SK-N-SH (cell line): ENCODE data around the gene RAPGEF6.

ENCODE experiments used
- EP300 ChIP-seq, 2 experiments: IDR thresholded peaks; 2 replicates each; pipeline versions ENCODE4 v1.4.0 to v1.6.1; 2012; ENCODE audit warnings: borderline replicate concordance in 1 of 2, low read depth in 1 of 2, low read length in 1 of 2
- FOSL2 ChIP-seq: IDR thresholded peaks from 2 replicates; pipeline ENCODE4 v1.4.0; 2012; ENCODE audit warnings: low read depth, mild to moderate bottlenecking, moderate library complexity, borderline replicate concordance
- JUND ChIP-seq: IDR thresholded peaks from 2 replicates; pipeline ENCODE4 v1.4.0; 2012
- SMC3 ChIP-seq: IDR thresholded peaks from 2 replicates; pipeline ENCODE4 v1.6.1; 2012; ENCODE audit warnings: low read depth, low read length, improper control_type of control experiment
- TCF12 ChIP-seq: IDR thresholded peaks from 2 replicates; pipeline ENCODE4 v1.4.0; 2012
- TF ChIP-seq, protein P1 (sequence below): fragments of 200-600 bp; sonication (generic); IDR thresholded peaks from 2 replicates; pipeline ENCODE4 v1.6.1; 2017; ENCODE audit warnings: antibody characterized with exemption, mild to moderate bottlenecking, moderate library complexity
- TF ChIP-seq, protein P2 (sequence below): IDR thresholded peaks from 2 replicates; pipeline ENCODE4; 2012

DNA sequence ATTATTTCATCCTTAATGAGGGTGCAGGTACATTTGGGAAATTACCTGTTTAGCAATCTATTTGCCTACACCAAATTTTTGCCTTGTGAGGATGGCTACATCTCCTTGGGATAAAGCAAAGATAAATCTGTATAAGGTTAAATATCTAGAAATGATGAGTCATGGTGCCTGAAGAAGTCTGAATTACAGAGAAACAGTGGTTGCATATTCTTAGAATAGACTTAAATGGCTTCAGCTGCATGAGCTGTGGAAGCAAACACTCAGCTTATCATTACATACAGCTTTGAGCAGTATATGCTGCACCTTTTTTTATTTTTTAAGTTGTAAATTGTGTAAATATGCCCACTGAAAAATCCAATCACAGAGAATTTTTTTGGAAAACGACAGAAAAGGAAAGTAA, 153.5 kb downstream of the RAPGEF6 start:
- TF ChIP-seq TCF12 (no peak; the same call in 1 of the 2 replicates), EP300 (IDR thresholded peaks at IDR 0.05; ENCODE audit: borderline replicate concordance in 1 of 2, low read depth in 1 of 2, low read length in 1 of 2) (no peak), JUND (no peak), FOSL2 (no peak), SMC3 (no peak)
- TF ChIP-seq, protein P1, sequence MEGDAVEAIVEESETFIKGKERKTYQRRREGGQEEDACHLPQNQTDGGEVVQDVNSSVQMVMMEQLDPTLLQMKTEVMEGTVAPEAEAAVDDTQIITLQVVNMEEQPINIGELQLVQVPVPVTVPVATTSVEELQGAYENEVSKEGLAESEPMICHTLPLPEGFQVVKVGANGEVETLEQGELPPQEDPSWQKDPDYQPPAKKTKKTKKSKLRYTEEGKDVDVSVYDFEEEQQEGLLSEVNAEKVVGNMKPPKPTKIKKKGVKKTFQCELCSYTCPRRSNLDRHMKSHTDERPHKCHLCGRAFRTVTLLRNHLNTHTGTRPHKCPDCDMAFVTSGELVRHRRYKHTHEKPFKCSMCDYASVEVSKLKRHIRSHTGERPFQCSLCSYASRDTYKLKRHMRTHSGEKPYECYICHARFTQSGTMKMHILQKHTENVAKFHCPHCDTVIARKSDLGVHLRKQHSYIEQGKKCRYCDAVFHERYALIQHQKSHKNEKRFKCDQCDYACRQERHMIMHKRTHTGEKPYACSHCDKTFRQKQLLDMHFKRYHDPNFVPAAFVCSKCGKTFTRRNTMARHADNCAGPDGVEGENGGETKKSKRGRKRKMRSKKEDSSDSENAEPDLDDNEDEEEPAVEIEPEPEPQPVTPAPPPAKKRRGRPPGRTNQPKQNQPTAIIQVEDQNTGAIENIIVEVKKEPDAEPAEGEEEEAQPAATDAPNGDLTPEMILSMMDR: no peak
- TF ChIP-seq, protein P2, sequence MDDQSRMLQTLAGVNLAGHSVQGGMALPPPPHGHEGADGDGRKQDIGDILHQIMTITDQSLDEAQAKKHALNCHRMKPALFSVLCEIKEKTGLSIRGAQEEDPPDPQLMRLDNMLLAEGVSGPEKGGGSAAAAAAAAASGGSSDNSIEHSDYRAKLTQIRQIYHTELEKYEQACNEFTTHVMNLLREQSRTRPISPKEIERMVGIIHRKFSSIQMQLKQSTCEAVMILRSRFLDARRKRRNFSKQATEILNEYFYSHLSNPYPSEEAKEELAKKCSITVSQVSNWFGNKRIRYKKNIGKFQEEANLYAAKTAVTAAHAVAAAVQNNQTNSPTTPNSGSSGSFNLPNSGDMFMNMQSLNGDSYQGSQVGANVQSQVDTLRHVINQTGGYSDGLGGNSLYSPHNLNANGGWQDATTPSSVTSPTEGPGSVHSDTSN: no peak
